ENCODE data around the gene GOLGA6A.

GRCh38 chr15:74053517-74053916 lies 28.8 kb downstream of the GOLGA6A start:
- no peak for TF ChIP-seq EZH2phosphoT487 (IDR thresholded peaks at IDR 0.05; ENCODE audit: insufficient read depth, low read depth)
- TF ChIP-seq EZH2 (IDR thresholded peaks at IDR 0.05; ENCODE audit: insufficient read depth, poor library complexity, severe bottlenecking), result no peak

Data from GM23248 (cell line).